ENCODE data around the gene SMPD2. TPM values are rescaled to one million over a fixed set of nuclear protein-coding genes. Genes with fewer than 3 reads are reported as not detected.

Gene SMPD2
- total RNA-seq, 2 donors from 2014 or later, result 4.8 to 5.7 TPM

DNA sequence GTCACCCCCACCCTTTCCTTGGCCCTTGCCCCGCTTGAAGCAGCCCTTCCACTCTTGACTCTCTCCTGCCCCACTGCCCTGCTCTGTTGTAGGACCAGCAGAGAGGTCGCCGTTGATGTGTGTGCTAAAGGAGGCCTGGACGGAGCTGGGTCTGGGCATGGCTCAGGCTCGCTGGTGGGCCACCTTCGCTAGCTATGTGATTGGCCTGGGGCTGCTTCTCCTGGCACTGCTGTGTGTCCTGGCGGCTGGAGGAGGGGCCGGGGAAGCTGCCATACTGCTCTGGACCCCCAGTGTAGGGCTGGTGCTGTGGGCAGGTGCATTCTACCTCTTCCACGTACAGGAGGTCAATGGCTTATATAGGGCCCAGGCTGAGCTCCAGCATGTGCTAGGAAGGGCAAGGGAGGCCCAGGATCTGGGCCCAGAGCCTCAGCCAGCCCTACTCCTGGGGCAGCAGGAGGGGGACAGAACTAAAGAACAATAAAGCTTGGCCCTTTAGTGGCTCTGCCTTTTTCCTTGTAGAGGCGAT is 3.0 kb downstream of the SMPD2 start:
- DNase-seq (no peak), ATAC-seq (no peak)
- intact Hi-C loops (cut with DNase I), result no loop called here

GRCh38 chr6:109445382-109445781 is 4.9 kb downstream of the SMPD2 start:
- intact Hi-C loops (cut with DNase I), result no loop called here
- ATAC-seq, result no peak
- no peak for DNase-seq

DNA sequence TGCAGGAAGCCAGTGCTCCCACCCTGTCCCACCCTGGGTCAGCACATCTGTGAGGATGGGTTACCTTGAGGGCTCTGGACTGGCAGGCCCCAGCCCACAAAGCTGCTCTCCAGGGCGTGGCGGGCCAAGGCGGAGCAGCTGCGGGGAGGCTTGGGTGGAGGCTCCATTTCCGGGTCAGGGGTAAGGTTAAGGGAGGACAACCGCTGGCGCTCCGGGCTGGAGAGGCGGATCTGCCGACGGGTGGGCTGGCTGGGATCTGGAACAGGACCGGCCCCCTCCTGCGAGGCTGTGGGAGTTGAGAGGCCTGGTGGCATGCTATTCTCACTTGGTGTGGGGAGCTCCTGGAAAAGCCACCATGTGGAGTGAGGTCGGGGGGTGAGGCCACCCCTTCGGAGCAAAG is 5.5 kb downstream of the SMPD2 start:
- no peak for DNase-seq
- ATAC-seq, result no peak
- intact Hi-C loops (cut with DNase I), result no loop called here

DNA sequence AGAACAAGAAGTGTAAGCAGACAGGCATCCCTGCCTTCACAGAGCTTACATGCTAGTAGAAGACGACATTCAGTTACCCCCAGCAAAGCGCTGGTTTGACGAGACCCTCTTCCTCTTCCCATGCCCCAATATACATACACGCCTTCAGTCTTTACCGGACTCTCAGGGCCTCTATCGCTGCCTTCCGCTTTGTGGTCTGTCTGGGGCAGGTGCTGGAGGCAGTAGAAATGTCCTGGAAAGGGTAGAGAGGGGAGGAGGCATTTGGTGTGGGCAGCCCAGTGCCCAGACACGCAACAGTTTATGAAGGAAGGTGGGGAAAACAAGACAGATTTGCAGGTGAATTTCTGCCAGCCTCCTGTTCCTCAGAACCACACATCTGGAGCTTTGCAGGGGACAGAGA is 6.0 kb downstream of the SMPD2 start:
- ATAC-seq (no peak), DNase-seq (no peak)
- intact Hi-C loops (cut with DNase I), result no loop called here

- intact Hi-C loops (cut with DNase I), result no loop called here
- ATAC-seq (no peak), DNase-seq (no peak)
Observed at GRCh38 chr6:109447087-109447486, 6.6 kb downstream of the SMPD2 start.

DNA sequence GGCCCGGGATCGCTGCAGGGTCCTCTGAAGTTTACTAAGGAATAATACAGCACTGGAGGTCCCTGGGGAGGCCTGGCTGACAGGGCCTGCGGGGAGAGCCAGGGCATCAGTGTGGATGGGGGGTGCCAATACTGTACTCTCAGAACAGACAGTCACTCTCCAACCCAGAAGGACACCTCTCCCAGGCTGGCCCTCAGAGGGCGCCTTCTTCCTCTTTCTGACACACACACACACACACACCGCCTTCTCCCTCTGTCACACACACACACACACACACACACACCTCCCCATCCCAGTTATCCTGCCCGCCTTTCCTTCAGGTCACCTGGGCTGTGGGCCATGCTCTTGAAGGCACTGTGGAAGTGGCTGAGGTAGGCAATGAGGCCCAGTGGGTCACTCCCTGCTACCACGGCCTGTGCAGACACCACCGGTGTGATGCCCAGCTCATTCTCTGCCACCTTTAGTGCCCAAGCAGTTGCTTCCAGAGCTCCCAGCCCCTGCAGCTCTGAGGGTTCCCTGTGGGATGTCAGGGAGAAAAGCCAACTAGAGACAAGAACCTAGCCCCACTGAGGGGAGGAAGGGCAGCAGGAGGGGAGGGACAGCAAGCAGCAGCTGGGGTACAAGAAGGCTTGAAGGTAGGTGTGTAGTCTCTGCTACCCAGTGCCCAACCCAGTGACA is 7.5 kb downstream of the SMPD2 start:
- ATAC-seq, result no peak
- intact Hi-C loops (cut with DNase I), result no loop called here
- no peak for DNase-seq

GRCh38 chr6:109448615-109449014 is 8.1 kb downstream of the SMPD2 start:
- intact Hi-C loops (cut with DNase I), result no loop called here
- ATAC-seq (no peak), DNase-seq (no peak)

- DNase-seq (no peak), ATAC-seq (no peak)
- intact Hi-C loops (cut with DNase I), result no loop called here
Observed at GRCh38 chr6:109449064-109449794, 8.7 kb downstream of the SMPD2 start.

DNA sequence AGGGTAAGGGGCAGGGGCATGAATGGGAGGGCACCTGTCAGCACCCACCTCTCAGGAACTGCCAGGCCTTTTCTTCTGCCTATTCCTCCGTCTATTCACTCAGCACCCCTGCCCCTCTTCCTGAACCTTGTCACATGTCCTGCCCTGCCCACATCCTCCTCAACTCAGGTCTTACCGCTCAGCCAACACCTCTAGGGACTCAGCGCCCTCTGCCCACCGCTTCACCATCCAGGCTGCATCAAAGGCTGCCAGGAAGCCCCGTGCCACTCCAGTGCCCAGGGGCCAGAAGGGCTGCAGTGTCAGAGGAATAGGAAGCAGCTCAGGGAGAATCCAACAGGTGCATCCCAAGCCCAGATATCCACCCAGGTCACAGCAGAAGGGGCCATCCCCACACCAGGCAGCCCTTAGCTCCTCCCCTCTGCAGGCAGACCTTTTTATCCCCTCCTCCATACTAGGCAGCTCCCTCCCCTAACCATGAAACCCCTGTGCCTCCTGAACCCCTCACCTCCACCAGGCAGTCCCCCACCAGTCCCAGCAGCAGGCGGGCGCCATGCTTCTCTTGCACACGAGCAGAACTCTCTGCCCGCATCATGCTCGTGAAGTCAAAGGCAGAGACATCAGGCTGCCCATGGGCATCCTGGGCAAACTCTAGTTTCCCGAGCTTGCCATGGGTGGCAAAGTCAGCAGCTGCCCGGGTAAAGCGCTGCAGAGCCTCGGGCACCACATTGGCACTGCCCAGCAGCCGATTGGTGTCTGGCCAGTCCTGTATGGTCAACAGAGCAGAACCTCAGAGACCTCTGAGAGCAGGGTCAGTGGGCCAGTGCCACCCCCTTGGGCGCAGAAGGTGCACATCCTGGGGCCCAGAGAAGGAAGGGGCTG is 9.5 kb downstream of the SMPD2 start:
- intact Hi-C loops (cut with DNase I), result no loop called here
- ATAC-seq, result peak in 1 of 2 donors; percentile 16
- DNase-seq, result no peak

GRCh38 chr6:109450801-109451200 is 10.3 kb downstream of the SMPD2 start:
- ATAC-seq (no peak), DNase-seq (no peak)
- intact Hi-C loops (cut with DNase I), result no loop called here

GRCh38 chr6:109451376-109451775 is 10.9 kb downstream of the SMPD2 start:
- DNase-seq (no peak), ATAC-seq (no peak)
- intact Hi-C loops (cut with DNase I), result no loop called here

DNA sequence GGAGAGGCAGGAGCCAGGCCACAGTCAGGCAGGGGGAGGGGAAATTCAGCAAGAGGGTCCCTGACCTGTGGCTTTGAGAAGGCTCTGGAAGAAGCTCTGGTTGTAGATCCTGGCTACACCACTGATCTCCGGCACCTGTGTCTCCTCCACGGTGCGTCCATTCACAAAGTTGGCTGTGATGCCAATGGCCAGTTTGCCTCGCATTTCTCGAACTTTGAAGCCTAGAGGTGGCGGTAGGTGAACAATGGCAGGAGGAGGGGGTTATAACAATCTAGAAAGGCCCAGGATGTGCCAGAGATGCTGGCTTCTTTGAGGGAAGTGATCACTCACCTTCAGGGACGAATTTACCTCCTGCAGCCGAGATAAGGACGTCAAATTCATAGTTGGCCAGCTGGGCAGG is 11.7 kb downstream of the SMPD2 start:
- no peak for DNase-seq
- intact Hi-C loops (cut with DNase I), result no loop called here
- ATAC-seq, result no peak

GRCh38 chr6:109453156-109453555 is 12.6 kb downstream of the SMPD2 start:
- DNase-seq (no peak), ATAC-seq (no peak)
- intact Hi-C loops (cut with DNase I), result no loop called here

DNA sequence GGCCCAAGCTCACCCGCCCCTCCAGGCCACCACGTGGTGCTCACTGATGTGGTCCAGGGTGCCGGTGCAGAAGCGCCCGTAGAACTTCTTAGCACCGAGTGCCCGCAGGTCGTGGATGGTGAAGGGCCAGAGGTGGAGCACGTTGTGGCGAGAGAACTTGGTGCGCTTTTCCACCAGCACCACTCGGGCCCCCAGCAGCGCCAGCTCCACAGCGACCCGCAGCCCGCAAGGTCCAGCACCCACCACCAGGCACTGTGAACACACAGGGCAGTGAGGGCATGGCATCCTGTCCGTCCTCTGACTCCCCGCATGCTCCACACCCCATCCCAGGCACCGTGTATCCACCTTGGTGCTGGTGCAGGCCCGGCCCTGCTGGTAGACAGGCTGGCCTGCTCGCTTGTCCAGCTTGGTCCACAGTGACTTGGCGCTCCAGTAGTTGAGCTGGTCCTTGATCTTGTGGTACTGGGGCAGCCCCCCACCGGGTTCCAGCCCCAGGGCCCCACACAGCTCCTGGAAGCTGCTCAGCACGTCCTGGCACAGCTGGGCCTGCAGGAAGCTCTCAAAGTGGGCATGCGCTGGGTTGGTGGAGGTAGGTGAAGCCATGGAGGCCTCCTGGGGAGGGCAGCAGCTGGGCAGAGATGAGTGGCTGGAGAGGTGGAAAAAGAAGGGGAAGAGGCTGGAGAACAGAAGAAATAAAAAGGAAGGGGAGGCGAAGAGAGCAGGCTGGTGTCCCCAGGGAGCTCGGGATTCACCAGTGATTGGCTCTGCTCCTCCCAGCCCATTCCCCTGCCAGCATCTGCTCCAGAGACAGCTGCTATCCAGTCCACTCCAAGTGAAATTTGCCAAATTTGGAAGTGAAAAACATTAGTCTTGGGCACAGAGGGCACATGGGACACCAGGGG is 13.3 kb downstream of the SMPD2 start:
- DNase-seq (no peak), ATAC-seq (no peak)
- intact Hi-C loops (cut with DNase I), result no loop called here

DNA sequence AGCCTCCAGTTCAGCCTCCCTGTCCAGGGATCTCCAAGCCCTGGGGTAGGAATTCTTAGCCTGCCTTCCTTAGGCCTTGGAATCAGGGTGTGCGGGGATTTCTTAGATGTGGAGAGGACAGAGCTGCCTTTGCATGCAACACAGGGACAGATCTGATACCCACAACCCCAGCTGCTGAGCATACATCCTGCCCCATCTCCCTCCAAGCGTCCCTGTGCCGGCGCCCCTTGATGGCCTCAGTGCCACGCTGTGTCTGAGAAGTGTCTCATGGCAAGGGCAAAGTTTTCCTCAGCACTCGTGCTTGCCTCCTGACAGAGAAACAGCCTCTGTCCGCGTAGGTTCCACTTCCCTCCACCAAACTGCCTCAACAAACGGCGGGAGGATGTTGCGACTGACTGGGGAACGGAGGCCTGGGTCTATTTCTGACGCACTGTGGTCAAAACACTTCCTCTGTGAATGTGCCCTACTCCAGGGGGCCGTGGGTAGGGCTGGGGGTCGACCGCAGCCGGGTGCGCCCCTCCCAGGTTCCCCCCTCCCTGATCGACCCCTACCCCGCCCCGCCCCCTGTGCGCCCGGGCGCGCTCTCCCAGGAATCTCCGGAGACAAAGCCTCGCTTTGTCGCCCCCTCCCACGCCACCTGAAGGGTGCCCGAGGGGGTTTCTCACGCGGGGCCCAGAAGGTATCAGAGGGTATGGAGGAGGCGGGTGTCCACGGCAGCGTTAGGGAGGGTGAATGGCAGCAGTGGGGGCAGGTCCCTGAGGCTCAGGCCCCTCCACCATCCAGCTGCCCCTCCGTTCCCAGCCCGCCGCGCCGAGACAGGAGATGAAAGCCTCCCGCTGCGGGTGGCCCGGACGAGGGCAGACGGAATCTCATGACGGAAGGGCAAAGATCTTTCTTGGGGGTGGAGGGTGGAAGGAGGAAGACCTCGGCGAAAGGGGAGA is 14.2 kb downstream of the SMPD2 start:
- peak; percentile 21 to 34 for ATAC-seq
- intact Hi-C loops (cut with DNase I), result no loop called here
- peak; percentile 45 for DNase-seq

DNA sequence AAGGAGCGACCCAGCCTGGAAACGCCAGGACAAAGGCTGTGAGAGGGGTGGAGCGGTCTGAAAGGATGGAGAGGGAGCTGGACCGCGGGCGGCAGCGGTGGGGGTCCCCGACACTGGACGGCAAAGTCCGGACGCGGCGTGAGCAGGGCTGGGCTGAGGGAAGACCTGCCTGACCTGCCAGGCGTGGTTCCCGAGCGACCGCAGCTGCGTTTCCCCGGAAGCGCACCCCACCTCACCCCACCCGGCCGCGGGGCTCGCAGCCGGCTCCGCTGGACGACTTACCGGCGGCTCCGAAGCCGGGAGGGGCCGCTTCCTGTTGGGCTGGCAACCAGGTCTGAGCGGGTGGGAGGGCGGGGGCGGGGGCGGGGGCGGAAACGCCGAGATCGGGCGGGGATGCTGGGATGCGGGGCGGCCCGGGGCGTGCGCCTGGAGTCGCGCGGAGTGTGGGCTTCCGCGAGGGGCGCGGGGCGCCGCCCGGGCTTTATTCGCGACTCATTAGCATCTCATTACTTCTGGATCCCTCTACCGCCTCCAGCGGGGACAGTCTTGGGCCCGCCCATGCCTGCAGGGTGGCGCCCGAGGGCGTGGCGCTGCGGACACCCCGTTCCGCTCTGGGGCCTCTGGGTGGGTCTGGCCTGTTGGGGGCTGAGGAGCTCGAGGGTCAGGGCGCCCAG is 15.1 kb downstream of the SMPD2 start, which contains the start of gene MICAL1:
Gene MICAL1, minus strand, starts transcription at position 336 of the 674 bp plus-strand sequence. CDS start 1,576 bp downstream, outside the sequence.
- peak; percentile 76 to 82 for ATAC-seq
- intact Hi-C loops (cut with DNase I), result no loop called here
- peak; percentile 82 for DNase-seq

GRCh38 chr6:109456111-109456583 is 15.6 kb downstream of the SMPD2 start:
- intact Hi-C loops (cut with DNase I), result no loop called here
- peak in 1 of 2 donors; percentile 15 for ATAC-seq

More at GRCh38 chr6:109456111-109456583, 15.6 kb downstream of the SMPD2 start:
- DNase-seq, result peak; percentile 51

Measured in left cardiac atrium (tissue), 4 donors.